ENCODE results near the gene ULK2.
A peak's percentile ranks its signal among the peaks of the same experiment; 100 is the strongest.

Gene ULK2

GRCh38 chr17:19867329-19868078, at the start of gene ULK2:
TSS of gene ULK2 (minus strand) at chr17:19867936. CDS start at chr17:19867417, 519 bp downstream.
- in situ Hi-C loops (cut with MboI; ENCODE audit: low sequenced_read_pairs, unreplicated experiment): no loop called here
- peak; percentile 74 for DNase-seq (ENCODE audit: low spot score)
- TF ChIP-seq CTCF (IDR thresholded peaks at IDR 0.05; ENCODE audit: borderline replicate concordance, control extremely low read depth, extremely low read depth, insufficient read depth, missing control alignments): no peak

GRCh38 chr17:19915245-19915978, 47.7 kb upstream of the ULK2 start:
- no peak for TF ChIP-seq CTCF (IDR thresholded peaks at IDR 0.05; ENCODE audit: borderline replicate concordance, control extremely low read depth, extremely low read depth, insufficient read depth, missing control alignments)
- DNase-seq (ENCODE audit: low spot score): no peak
- in situ Hi-C loops (cut with MboI; ENCODE audit: low sequenced_read_pairs, unreplicated experiment): no loop called here

GRCh38 chr17:19911033-19911432, 43.3 kb upstream of the ULK2 start:
- DNase-seq (ENCODE audit: low spot score): no peak
- in situ Hi-C loops (cut with MboI; ENCODE audit: low sequenced_read_pairs, unreplicated experiment): no loop called here
- no peak for TF ChIP-seq CTCF (IDR thresholded peaks at IDR 0.05; ENCODE audit: borderline replicate concordance, control extremely low read depth, extremely low read depth, insufficient read depth, missing control alignments)

GRCh38 chr17:19909139-19909538, 41.4 kb upstream of the ULK2 start:
- in situ Hi-C loops (cut with MboI; ENCODE audit: low sequenced_read_pairs, unreplicated experiment): no loop called here
- TF ChIP-seq CTCF (IDR thresholded peaks at IDR 0.05; ENCODE audit: borderline replicate concordance, control extremely low read depth, extremely low read depth, insufficient read depth, missing control alignments): no peak
- DNase-seq (ENCODE audit: low spot score): no peak

GRCh38 chr17:19905502-19905901, 37.8 kb upstream of the ULK2 start:
- TF ChIP-seq CTCF (IDR thresholded peaks at IDR 0.05; ENCODE audit: borderline replicate concordance, control extremely low read depth, extremely low read depth, insufficient read depth, missing control alignments): no peak
- in situ Hi-C loops (cut with MboI; ENCODE audit: low sequenced_read_pairs, unreplicated experiment): no loop called here
- no peak for DNase-seq (ENCODE audit: low spot score)

- DNase-seq (ENCODE audit: low spot score): no peak
- in situ Hi-C loops (cut with MboI; ENCODE audit: low sequenced_read_pairs, unreplicated experiment): no loop called here
- TF ChIP-seq CTCF (IDR thresholded peaks at IDR 0.05; ENCODE audit: borderline replicate concordance, control extremely low read depth, extremely low read depth, insufficient read depth, missing control alignments): no peak
Observed at GRCh38 chr17:19904924-19905323, 37.2 kb upstream of the ULK2 start.

Measured in GM13976 (cell line).